Fibroblast of pulmonary artery (primary cell): ENCODE results near the gene AHR.

Experiments
- DNase-seq: peaks from one replicate; pipeline ENCODE4 v3.0.0-alpha.2; 2010; ENCODE audit warnings: low read depth
- H3K4me3 ChIP-seq: replicated peaks from 2 replicates; pipeline ENCODE4 v1.5.1; 2011; ENCODE audit warnings: low read depth, mild to moderate bottlenecking, control low read depth, low read length, moderate library complexity
- TF ChIP-seq, protein P1 (sequence below): IDR thresholded peaks from 2 replicates; pipeline ENCODE4 v1.5.1; 2011; ENCODE audit warnings: mild to moderate bottlenecking, control low read depth, low read length, inconsistent platforms; ENCODE audit errors: missing control alignments

AHR gene

DNA sequence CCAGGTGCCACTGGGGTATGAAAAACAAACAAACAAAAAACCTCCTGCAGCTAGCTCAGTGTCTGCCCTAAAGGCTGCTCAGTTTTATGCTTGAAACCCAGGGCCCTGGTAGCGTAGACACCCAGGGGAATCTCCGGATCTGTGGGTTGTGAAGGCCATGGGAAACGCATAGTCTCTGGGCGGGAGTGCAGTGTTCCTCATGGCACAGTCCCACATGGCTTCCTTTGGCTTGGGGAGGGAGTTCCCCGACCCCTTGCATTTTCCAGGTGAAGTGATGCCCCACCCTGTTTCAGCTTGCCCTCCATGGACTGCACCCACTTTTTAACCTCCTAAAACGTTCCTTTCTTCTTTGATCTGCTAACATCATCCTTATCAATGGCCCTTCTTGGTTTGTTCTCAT is 56.0 kb downstream of the AHR start:
- DNase-seq = no peak
- TF ChIP-seq, protein P1, sequence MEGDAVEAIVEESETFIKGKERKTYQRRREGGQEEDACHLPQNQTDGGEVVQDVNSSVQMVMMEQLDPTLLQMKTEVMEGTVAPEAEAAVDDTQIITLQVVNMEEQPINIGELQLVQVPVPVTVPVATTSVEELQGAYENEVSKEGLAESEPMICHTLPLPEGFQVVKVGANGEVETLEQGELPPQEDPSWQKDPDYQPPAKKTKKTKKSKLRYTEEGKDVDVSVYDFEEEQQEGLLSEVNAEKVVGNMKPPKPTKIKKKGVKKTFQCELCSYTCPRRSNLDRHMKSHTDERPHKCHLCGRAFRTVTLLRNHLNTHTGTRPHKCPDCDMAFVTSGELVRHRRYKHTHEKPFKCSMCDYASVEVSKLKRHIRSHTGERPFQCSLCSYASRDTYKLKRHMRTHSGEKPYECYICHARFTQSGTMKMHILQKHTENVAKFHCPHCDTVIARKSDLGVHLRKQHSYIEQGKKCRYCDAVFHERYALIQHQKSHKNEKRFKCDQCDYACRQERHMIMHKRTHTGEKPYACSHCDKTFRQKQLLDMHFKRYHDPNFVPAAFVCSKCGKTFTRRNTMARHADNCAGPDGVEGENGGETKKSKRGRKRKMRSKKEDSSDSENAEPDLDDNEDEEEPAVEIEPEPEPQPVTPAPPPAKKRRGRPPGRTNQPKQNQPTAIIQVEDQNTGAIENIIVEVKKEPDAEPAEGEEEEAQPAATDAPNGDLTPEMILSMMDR = no peak
- no peak overlapping the region for H3K4me3 ChIP-seq

DNA sequence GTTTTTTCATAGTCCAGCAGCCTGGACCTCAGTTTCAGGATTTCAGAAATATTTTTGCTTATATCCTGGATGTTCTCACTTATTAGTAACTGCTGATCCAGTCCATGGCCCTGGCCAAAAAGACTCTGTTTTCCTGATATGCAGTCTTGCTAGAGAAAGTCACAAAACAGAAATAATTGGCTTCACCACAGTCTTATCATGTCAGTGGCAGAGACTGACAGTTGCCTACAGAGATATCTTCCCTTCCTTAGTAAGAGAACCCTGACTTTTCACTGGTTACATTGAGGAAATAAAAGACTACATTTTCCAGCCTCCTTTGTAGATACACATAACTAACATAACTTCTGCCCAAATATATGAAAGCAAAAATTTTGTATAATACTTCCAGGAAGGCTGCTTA is 56.6 kb downstream of the AHR start:
- DNase-seq = no peak
- TF ChIP-seq, protein P1 = no peak
- no peak overlapping the region for H3K4me3 ChIP-seq

DNA sequence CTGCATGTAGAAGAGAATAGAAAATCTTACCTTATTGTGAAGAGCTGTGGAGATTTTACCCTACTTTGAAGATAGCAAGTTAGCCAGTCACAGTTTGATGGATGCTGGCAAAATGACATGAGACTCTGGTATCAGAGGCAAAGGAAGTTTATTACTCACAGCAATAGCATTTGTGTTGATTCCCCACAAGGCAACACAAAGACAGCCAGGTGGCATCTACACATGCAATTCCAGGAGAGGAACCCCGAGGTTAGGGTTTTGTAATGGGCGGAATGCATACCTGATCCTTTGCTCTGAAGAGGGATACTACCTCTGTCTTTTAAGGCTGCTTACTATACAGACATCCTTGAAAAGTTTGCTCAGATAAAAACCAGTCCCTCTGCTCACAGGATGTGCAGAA is 59.5 kb downstream of the AHR start:
- DNase-seq = peak; percentile 30
- H3K4me3 ChIP-seq = no peak overlapping the region
- TF ChIP-seq, protein P1 = no peak

DNA sequence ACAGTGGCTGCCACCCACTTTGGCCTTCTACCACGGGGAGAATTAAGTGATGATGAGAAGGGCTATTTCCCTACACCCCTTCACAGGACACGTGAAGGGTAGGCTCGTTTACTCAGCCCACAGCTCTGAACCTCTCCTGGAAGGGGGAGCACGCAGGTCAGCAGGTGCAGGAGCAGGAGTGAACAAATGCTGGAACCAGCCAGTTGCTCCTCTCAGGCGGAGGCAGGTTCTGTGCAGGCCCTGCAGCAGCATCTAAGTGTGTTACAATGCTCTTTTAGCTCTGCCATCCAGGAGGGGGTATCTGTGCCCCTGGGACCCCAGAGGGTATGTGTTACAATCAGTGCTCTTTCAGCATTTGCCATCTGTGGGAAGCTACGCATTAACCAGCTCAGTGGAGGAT is 61.2 kb downstream of the AHR start:
- DNase-seq = no peak
- TF ChIP-seq, protein P1 = no peak
- no peak overlapping the region for H3K4me3 ChIP-seq

DNA sequence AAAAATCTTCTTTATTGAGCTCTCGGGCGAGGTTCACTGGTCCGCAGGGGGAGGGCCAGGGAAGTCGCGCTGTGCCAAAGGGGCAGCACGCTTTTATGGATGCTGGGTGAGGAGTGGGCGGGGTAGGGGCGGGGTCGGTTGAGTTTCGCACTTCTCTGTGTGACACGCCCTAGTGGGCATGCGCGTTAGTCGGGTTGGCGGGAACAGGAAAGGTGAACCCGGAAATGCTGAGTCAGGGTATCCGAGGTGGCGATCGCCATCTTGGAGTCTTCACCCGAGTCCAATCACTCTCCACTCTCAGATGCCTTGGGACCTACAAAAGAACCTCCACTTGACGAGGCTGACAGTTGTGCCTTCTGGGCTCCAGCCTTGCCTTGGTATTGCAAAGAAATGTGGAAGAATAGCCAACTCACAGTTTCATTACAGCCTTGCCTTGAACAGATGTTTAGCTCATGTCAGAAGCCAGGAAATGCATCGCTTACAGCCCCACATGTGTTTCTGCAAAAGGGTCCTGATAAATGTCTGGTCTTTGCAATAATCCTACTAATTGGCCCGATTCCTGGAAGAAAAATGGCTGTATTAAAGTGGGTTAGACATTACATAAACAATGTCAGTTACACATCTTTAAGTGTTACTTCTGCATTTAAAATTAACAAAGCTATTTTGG is 64.1 kb downstream of the AHR start:
- no peak overlapping the region for H3K4me3 ChIP-seq
- TF ChIP-seq, protein P1 = no peak
- peak; percentile 48 for DNase-seq

DNA sequence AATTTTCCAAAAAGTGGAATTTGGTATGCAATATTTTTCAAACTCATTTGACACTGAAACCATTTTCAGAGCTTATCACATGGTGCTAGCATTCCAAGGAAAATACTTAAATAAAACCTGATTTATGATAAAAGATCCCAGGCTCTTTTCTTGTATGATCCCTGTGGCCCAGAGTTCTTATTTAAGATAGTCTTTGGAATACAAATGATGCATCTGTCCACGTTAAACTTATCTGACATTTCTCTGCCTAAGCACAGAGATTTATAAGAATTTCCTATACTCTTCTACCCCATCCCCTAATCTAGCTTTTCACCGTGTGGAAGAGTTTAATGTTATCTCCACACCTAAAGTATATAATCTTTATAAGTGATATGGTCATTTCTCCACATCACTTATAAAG is 66.2 kb downstream of the AHR start:
- no peak overlapping the region for H3K4me3 ChIP-seq
- TF ChIP-seq, protein P1 = no peak
- DNase-seq = no peak

DNA sequence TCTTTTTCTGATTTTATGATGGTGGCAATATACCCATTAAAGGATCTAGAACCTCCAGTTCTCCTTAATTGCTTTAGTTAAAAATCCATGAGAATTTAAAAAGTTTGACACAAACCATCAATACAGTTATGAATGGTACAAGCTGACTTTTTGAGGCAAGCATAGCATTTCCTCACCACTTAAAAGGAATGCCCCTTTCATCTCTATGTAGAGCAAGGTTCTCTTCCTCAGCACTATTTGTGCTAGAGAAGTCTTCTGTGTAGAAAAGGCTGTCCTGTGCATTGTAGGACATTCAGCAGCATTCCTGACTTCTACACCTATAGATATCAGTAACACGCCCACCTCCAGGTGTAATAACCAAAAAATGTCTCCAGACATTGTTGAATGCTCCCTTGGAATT is 67.3 kb downstream of the AHR start:
- DNase-seq = no peak
- TF ChIP-seq, protein P1 = no peak
- H3K4me3 ChIP-seq = no peak overlapping the region
